ENCODE data around the gene CARHSP1.
"Not testable (repeated sequence)": the region's sequence is repeated elsewhere in the genome, so short reads cannot be mapped to it uniquely, and the experiment has no call there.

GRCh38 chr16:8869988-8870241, 1.1 kb upstream of the CARHSP1 start:
- not testable (repeated sequence) for TF ChIP-seq CTCF (IDR thresholded peaks at IDR 0.05 in 4 of 5, conservative IDR thresholded peaks at IDR 0.05 in 1 of 5); POLR2A (IDR thresholded peaks at IDR 0.05)
